Ammon's horn (tissue), 1 donor: ENCODE data around the gene OSBPL6.

Source experiments
- DNase-seq: peaks from one replicate; pipeline ENCODE4 v3.0.0-alpha.2; 2016; ENCODE audit warnings: low spot score

Gene OSBPL6

DNA sequence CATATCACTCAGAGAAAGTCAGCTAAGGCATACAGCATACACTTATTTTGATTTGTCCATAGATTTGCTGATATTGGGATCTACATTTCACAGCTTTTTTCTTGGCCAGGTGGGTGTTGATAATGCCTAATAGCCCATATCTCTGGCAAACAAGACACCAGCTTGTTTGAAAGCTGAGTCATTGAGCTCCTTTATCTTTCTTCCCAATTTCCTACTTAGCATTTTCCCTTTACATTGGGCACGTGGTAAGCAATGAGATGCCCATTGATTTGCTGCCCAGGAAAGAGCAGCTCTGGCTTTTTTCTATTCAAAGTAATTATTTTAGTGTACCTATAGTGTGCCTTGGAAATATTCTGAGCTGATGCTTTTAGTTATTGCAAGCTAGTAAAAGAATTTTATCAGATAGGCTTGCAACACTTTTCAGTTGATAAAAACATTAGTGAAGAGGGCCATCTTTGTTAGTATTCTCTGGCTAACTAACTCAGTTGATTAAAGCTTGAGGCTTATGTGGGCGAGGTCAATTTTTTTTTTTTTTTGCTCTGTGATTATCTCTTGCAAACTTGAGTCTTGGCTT lies 79.6 kb downstream of the OSBPL6 start:
- DNase-seq: no peak

- DNase-seq: peak; percentile 25
These were observed 81.3 kb downstream of the OSBPL6 start for GRCh38 chr2:178275600-178275999.

DNA sequence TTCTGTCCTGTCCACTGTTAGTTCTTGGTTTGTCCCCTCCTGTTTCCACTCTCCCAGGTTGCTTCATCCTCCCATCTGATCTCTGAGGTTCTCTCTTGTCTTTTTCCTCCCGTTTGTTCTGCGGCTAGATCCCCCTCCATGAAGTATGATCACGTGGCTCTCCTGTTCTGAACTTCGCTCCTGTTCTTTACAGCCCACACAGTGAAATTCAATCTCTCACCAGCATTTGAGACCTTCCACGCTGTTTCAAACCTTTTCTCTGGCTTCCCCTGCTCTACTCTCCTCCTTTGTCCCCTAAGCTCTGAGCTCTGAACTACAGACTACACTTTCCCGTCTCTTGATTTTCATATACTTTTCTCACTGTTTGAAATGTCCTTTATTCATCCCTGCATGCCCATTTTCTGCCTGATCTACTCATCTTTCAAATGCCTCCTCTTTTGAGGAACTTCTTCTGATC lies 83.5 kb downstream of the OSBPL6 start:
- DNase-seq: no peak

GRCh38 chr2:178279142-178279541 lies 84.8 kb downstream of the OSBPL6 start:
- no peak for DNase-seq

- DNase-seq: no peak
These were observed 85.3 kb downstream of the OSBPL6 start for GRCh38 chr2:178279636-178280035.

- DNase-seq: no peak
These were observed 86.0 kb downstream of the OSBPL6 start for GRCh38 chr2:178280244-178280852.

GRCh38 chr2:178282075-178282815 lies 87.9 kb downstream of the OSBPL6 start:
- DNase-seq: no peak

DNA sequence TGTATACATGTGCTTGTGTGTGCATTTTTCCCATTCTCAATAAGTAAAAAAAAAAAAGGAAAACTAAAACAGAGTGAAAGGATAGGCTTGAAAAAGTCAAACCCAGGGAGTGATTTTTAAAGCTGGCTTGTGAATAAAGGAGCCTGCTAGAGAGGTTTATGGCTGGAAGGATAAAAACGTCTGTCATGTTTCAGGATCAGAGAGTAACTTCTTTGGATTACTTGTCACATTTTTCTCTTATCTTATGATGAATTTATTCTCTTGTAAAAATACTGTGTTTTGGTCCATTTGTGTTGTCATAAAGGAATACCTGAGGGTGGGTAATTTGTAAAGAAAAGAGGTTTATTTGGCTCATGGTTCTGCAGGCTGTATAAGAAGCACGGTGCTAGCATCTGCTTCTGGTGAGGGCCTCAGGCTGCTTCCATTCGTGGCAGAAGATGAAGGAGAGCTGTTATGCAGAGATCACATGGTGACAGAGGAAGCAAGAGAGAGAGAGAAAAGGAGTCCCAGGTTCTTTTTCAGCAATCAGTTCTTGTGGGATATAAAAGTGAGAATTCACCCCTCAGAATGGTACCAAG lies 89.1 kb downstream of the OSBPL6 start:
- DNase-seq: no peak

GRCh38 chr2:178284613-178285286 lies 90.4 kb downstream of the OSBPL6 start:
- no peak for DNase-seq

GRCh38 chr2:178285287-178285615 lies 90.9 kb downstream of the OSBPL6 start:
- DNase-seq: no peak

DNA sequence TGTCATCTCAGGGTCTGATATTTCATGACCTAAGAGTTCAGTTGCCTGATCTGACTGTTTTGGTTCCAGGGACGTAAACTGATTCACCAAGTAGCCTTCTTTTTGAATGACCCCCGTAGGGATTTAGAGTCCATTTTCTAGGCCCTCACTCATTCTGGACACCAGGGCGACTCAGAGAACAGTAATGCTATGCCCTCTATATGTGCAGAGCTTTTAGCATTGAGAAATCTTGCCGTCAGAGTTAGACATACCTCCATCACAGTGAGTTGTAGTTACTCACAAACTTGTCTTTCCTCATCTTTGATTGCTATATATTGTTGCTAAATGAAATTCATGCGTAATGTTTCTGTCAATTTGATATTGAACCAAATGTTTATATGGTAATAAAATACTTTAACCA lies 92.3 kb downstream of the OSBPL6 start:
- DNase-seq: no peak

- no peak for DNase-seq
These were observed 93.5 kb downstream of the OSBPL6 start for GRCh38 chr2:178287652-178288344.

- no peak for DNase-seq
These were observed 97.4 kb downstream of the OSBPL6 start for GRCh38 chr2:178291703-178292102.

DNA sequence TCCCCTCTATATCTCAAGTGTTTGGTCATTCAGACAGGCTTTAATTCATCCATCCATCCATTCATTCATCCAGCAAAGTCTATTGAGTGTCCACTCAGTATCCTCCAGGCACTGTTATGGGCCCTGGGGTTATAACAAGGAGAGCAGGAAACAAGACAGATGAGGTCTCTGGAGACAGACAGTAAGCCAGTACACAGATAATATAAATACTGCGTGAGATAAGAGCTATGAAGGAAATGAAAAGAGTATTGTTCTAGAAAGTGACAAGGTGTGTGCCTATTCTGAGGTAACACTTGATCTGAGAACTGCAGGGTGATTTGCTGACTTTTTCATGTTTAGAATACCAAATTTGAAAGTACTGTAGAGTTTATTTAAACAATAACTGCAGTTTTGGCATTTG lies 98.3 kb downstream of the OSBPL6 start:
- DNase-seq: no peak

DNA sequence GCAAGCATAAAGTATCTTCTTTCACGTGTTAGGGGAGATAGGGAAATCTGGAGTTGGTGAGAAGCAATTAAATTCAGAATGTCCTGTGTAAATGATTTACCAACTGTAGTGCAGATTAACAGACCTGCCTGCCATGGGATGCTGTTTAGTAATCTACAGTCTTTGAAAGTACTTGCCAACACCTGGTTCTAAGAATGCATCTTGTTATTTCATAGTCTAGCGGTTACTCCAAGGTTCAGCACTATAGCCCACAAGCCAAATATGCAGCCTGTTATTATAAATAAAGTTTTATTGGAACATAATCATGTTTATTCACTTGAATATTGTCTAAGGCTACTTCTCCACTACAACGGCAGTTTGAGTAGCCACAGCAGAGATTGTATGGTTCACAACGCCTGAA lies 100.8 kb downstream of the OSBPL6 start:
- no peak for DNase-seq

DNA sequence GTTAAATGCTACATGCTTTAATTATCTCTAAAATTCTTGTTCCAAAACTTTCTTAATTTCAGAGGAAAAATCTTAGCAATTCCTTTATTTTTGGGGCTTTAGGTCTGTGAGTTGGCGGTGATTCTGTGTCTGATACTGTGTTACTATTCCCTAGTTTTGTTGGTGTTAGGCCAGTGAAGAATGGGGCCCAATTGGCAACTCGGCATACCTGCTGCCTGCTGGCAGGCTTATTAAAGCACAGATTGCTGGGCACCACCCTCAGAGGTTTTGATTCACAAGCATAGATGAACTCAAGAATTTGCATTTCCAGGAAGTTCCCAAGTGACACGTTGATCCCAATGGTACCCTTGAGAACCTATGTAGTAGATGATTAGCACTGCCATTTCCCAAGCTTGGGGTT lies 101.6 kb downstream of the OSBPL6 start:
- no peak for DNase-seq

- DNase-seq: no peak
These were observed 102.2 kb downstream of the OSBPL6 start for GRCh38 chr2:178296394-178297090.

GRCh38 chr2:178297091-178297411 lies 102.7 kb downstream of the OSBPL6 start:
- no peak for DNase-seq

DNA sequence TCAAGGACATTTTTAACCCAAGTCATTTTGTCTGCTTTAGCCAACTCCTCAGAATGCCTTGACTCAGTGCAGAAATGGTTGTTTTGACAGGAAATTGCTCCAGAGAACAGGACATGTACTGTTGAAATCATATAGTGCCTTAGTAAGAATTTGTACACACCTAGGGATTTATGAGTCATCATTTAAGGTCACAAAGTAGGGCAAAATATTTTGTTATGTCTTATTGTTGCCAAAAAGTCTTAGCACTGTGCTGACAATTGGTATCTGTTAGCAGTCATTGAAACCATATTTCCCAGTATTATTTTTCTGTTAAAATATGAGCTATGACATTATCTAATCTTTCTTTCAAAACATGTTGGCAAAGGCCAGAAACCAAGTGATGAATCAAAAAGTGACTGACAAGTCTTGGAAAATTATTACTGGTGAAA lies 104.5 kb downstream of the OSBPL6 start:
- DNase-seq: no peak

- DNase-seq: no peak
These were observed 107.4 kb downstream of the OSBPL6 start for GRCh38 chr2:178301649-178302238.

DNA sequence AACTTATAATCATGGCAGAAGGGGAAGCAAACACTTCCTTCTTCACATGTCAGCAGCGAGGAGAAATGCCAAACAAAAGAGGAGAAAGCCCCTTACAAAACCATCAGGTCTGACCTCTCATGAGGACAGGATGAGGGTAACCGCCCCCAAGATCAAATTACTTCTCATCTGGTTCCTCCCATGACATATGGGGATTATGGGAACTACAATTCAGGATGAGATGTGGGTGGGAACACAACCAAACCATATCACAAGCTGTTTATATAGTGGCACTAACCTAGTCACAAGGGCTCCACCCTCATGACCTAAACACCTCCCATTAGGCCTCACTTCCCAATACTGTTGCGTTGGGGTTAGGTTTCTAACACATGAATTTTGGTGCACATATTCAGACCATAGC lies 110.0 kb downstream of the OSBPL6 start:
- DNase-seq: no peak
